ENCODE results near the gene MRGPRF. TPM values are rescaled to one million over a fixed set of nuclear protein-coding genes. Genes with fewer than 3 reads are reported as not detected.

Gene MRGPRF
- polyA plus RNA-seq, 2 of the 4 experiments (the other 2 are of a cell fraction), result 0.04 TPM; not detected in 1

GRCh38 chr11:68955607-68955958, 57.5 kb downstream of the MRGPRF start:
- no peak for ATAC-seq
- CTCF ChIA-PET, result interaction anchor here (0.7 to 1.4 kb wide), 2 partner anchors 65 to 134 kb away, joined by 3 read pairs; no protein-coding TSS in a partner anchor
- TF ChIP-seq ZFP36 (IDR thresholded peaks at IDR 0.05; ENCODE audit: borderline replicate concordance, partially characterized antibody) (no peak), RFX5 (IDR thresholded peaks at IDR 0.05) (no peak), EP300 (IDR thresholded peaks at IDR 0.05) (no peak), RNF2 (IDR thresholded peaks at IDR 0.05; ENCODE audit: borderline replicate concordance, low read depth) (no peak), HDAC2 (IDR thresholded peaks at IDR 0.05) (no peak), ESRRA (IDR thresholded peaks at IDR 0.05; ENCODE audit: borderline replicate concordance, low read length) (no peak), CTCF (IDR thresholded peaks at IDR 0.05) (no peak), FOSB (CRISPR knock-in tag; IDR thresholded peaks at IDR 0.05) (no peak), CBX8 (IDR thresholded peaks at IDR 0.05) (no peak), SREBF2 (IDR thresholded peaks at IDR 0.05) (no peak), HEYL (CRISPR knock-in tag; IDR thresholded peaks at IDR 0.05) (no peak)
- TF ChIP-seq, protein P1, sequence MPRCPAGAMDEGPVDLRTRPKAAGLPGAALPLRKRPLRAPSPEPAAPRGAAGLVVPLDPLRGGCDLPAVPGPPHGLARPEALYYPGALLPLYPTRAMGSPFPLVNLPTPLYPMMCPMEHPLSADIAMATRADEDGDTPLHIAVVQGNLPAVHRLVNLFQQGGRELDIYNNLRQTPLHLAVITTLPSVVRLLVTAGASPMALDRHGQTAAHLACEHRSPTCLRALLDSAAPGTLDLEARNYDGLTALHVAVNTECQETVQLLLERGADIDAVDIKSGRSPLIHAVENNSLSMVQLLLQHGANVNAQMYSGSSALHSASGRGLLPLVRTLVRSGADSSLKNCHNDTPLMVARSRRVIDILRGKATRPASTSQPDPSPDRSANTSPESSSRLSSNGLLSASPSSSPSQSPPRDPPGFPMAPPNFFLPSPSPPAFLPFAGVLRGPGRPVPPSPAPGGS (IDR thresholded peaks at IDR 0.05), result no peak

GRCh38 chr11:68954836-68955606, 58.0 kb downstream of the MRGPRF start:
- no peak for TF ChIP-seq MAZ (IDR thresholded peaks at IDR 0.05; ENCODE audit: borderline replicate concordance, low read depth, low read length)
- TF ChIP-seq RFX5 (IDR thresholded peaks at IDR 0.05), result no peak
- TF ChIP-seq SMC3 (IDR thresholded peaks at IDR 0.05), result no peak
- TF ChIP-seq ZFP36 (IDR thresholded peaks at IDR 0.05; ENCODE audit: borderline replicate concordance, partially characterized antibody), result no peak
- TF ChIP-seq RNF2 (IDR thresholded peaks at IDR 0.05; ENCODE audit: borderline replicate concordance, low read depth), result no peak
- no peak for TF ChIP-seq TP53 (CRISPR knock-in tag; IDR thresholded peaks at IDR 0.05)
- H3K4me2 ChIP-seq, result no peak overlapping the region
- FAIRE-seq, result no peak
- H3K27ac ChIP-seq, result no peak overlapping the region
- DNase-seq (ENCODE audit: low read depth in 1 of 2, low spot score in 1 of 2), result peak in 1 of 2 experiments; percentile 17
- WGBS (ENCODE audit: missing lambda C conversion rate), result 76% methylated on average over 30 of the region's 30 CpGs
- ATAC-seq, result peak in 1 of 2 experiments; percentile 14; a peak in 3 of 6 replicates
- no peaks in the 10 kb centered on the region for H3K9me3 ChIP-seq
- ChIA-PET POLR2A (no interaction called here), CTCF (interaction anchor here (1.4 to 1.5 kb wide), 2 partner anchors 25 to 64 kb away, joined by 3 read pairs; partner anchors contain the start of gene MRGPRD)
- H3K4me3 ChIP-seq, result no peak overlapping the region
- no peaks in the 10 kb centered on the region; the same call in 2 of the 3 replicates for H3K4me1 ChIP-seq

More at GRCh38 chr11:68955607-68955958, 57.5 kb downstream of the MRGPRF start:
- no peaks in the 10 kb centered on the region for H3K9me3 ChIP-seq
- 60% methylated on average over 5 of the region's 5 CpGs for WGBS (ENCODE audit: missing lambda C conversion rate)
- no peak overlapping the region for H3K4me2 ChIP-seq
- FAIRE-seq (no peak), DNase-seq (ENCODE audit: low read depth in 1 of 2, low spot score in 1 of 2) (no peak)
- POLR2A ChIA-PET, result no interaction called here
- H3K4me1 ChIP-seq, result no peaks in the 10 kb centered on the region; the same call in 2 of the 3 replicates
- H3K27ac ChIP-seq, result no peak overlapping the region
- no peak overlapping the region for H3K4me3 ChIP-seq

Other genes starting within 250 kb of the MRGPRF start
- gene CPT1A, start 171.3 kb downstream of the MRGPRF start, polyA plus RNA-seq (2011; rRNA removed), result 15.0 and 27.5 TPM in 2 replicates
- gene CPT1A, start 171.3 kb downstream of the MRGPRF start, polyA plus RNA-seq (2017; fragmentation: RNase III; extraction: RNeasy Plus Mini Kit Qiagen cat#74134 plus additional on column Dnase treatment), result 19.3 to 21.4 TPM (median 20.5 TPM) in 3 replicates
- 110 and 131 TPM in 2 replicates for gene MRPL21, start 109.4 kb downstream of the MRGPRF start, polyA plus RNA-seq (2011; rRNA removed)
- 113 to 131 TPM (median 116 TPM) in 3 replicates for gene MRPL21, start 109.4 kb downstream of the MRGPRF start, polyA plus RNA-seq (2017; fragmentation: RNase III; extraction: RNeasy Plus Mini Kit Qiagen cat#74134 plus additional on column Dnase treatment)
- gene IGHMBP2, start 109.4 kb downstream of the MRGPRF start, polyA plus RNA-seq (2011; rRNA removed), result 11.9 and 15.7 TPM in 2 replicates
- 12.4 to 12.8 TPM (median 12.8 TPM) in 3 replicates for gene IGHMBP2, start 109.4 kb downstream of the MRGPRF start, polyA plus RNA-seq (2017; fragmentation: RNase III; extraction: RNeasy Plus Mini Kit Qiagen cat#74134 plus additional on column Dnase treatment)
- not detected in 2 replicates for gene MRGPRD, start 32.3 kb downstream of the MRGPRF start, polyA plus RNA-seq (2011; rRNA removed)
- not detected in 3 replicates for gene MRGPRD, start 32.3 kb downstream of the MRGPRF start, polyA plus RNA-seq (2017; fragmentation: RNase III; extraction: RNeasy Plus Mini Kit Qiagen cat#74134 plus additional on column Dnase treatment)
- gene TPCN2, start 35.7 kb upstream of the MRGPRF start, polyA plus RNA-seq (2011; rRNA removed), result 8.1 and 8.9 TPM in 2 replicates
- gene TPCN2, start 35.7 kb upstream of the MRGPRF start, polyA plus RNA-seq (2017; fragmentation: RNase III; extraction: RNeasy Plus Mini Kit Qiagen cat#74134 plus additional on column Dnase treatment), result 8.8 to 9.1 TPM (median 9.0 TPM) in 3 replicates
- 0.08 and 0.24 TPM in 2 replicates for gene SMIM38, start 142.7 kb upstream of the MRGPRF start, polyA plus RNA-seq (2011; rRNA removed)
- gene SMIM38, start 142.7 kb upstream of the MRGPRF start, polyA plus RNA-seq (2017; fragmentation: RNase III; extraction: RNeasy Plus Mini Kit Qiagen cat#74134 plus additional on column Dnase treatment), result 0.05 to 0.08 TPM in 2 of 3 replicates, not detected in the other